DMS153 (cell line): ENCODE data around the gene TSPOAP1.

Experiments
- DNase-seq: peaks from one replicate; lab custom pipeline; 2025; lab: John Stamatoyannopoulos, UW

Gene TSPOAP1

DNA sequence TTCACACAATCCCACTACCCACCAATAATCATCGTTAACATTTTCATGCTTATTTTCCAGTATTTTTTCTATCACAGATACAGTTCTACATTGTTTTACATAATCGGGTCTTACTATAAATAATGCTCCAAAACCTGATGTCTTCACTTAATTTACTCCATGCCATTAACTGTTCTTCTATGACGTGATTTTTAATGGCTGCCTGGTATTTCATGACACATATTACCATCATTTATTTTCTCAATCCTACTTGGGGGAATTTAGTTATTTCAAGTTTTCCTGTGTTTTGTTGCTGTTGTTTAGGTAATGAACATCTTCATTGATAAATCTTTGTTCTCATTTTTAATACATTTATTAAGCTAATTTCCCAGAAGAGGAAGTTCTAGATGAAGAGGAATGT is 75.5 kb downstream of the TSPOAP1 start:
- DNase-seq, result no peak

GRCh38 chr17:58252141-58252540 is 76.5 kb downstream of the TSPOAP1 start:
- DNase-seq, result no peak
